Measurements from ENCODE around the gene HOXC5. TPM values are rescaled to one million over a fixed set of nuclear protein-coding genes. Genes with fewer than 3 reads are reported as not detected.

Gene HOXC5
- total and polyA plus RNA-seq, 9 donors = 0.54 to 1.6 (median 1.0) TPM

GRCh38 chr12:54020591-54021405 is 12.1 kb upstream of the HOXC5 start:
- Histone ChIP-seq H3K9me3 (replicated peaks; ENCODE audit: control insufficient read depth, low read depth, low read length) (no peaks in the 10 kb centered on the region), H3K4me1 (ENCODE audit: control insufficient read depth, insufficient read depth, low read length) (peaks cover 79% of the 10 kb centered on the region), H3K27me3 (ENCODE audit: control insufficient read depth, insufficient read depth, low read length) (peaks cover 61% of the 10 kb centered on the region), H3K36me3 (ENCODE audit: control insufficient read depth, insufficient read depth, low read length) (no peaks in the 10 kb centered on the region), H3K27ac (ENCODE audit: low read length) (peak overlapping the region; percentile 100), H3K4me3 (ENCODE audit: low read length) (peak overlapping the region; percentile 86)
- WGBS (ENCODE audit: insufficient coverage) = 15% methylated on average over 11 of the region's 23 CpGs
- DNase-seq = peak; percentile 52

GRCh38 chr12:54021432-54022013 is 11.3 kb upstream of the HOXC5 start:
- Histone ChIP-seq H3K27me3 (ENCODE audit: control insufficient read depth, insufficient read depth, low read length) (peaks cover 59% of the 10 kb centered on the region), H3K4me3 (ENCODE audit: low read length) (peak overlapping the region; percentile 86), H3K4me1 (ENCODE audit: control insufficient read depth, insufficient read depth, low read length) (peaks cover 80% of the 10 kb centered on the region), H3K27ac (ENCODE audit: low read length) (peak overlapping the region; percentile 100), H3K36me3 (ENCODE audit: control insufficient read depth, insufficient read depth, low read length) (no peaks in the 10 kb centered on the region), H3K9me3 (replicated peaks; ENCODE audit: control insufficient read depth, low read depth, low read length) (no peaks in the 10 kb centered on the region)
- WGBS (ENCODE audit: insufficient coverage) = 75% methylated on average over 2 of the region's 16 CpGs
- peak; percentile 48 for DNase-seq

- Histone ChIP-seq H3K27me3 (ENCODE audit: control insufficient read depth, insufficient read depth, low read length) (peaks cover 56% of the 10 kb centered on the region), H3K9me3 (replicated peaks; ENCODE audit: control insufficient read depth, low read depth, low read length) (no peaks in the 10 kb centered on the region), H3K4me3 (ENCODE audit: low read length) (no peak overlapping the region), H3K36me3 (ENCODE audit: control insufficient read depth, insufficient read depth, low read length) (no peaks in the 10 kb centered on the region), H3K4me1 (ENCODE audit: control insufficient read depth, insufficient read depth, low read length) (peaks cover 91% of the 10 kb centered on the region), H3K27ac (ENCODE audit: low read length) (peak overlapping the region; percentile 100)
- DNase-seq = no peak
- 41% methylated on average over 2 of the region's 8 CpGs for WGBS (ENCODE audit: insufficient coverage)
Measured at GRCh38 chr12:54022960-54023884, 9.6 kb upstream of the HOXC5 start.

GRCh38 chr12:54024127-54024526 is 8.7 kb upstream of the HOXC5 start:
- WGBS (ENCODE audit: insufficient coverage) = 40% methylated on average over 13 of the region's 17 CpGs
- Histone ChIP-seq H3K27ac (ENCODE audit: low read length) (peak overlapping the region; percentile 100), H3K4me3 (ENCODE audit: low read length) (peak overlapping the region; percentile 27), H3K9me3 (replicated peaks; ENCODE audit: control insufficient read depth, low read depth, low read length) (no peaks in the 10 kb centered on the region), H3K4me1 (ENCODE audit: control insufficient read depth, insufficient read depth, low read length) (peaks cover 93% of the 10 kb centered on the region), H3K27me3 (ENCODE audit: control insufficient read depth, insufficient read depth, low read length) (peaks cover 54% of the 10 kb centered on the region), H3K36me3 (ENCODE audit: control insufficient read depth, insufficient read depth, low read length) (peaks cover 2% of the 10 kb centered on the region)
- peak; percentile 48 for DNase-seq

GRCh38 chr12:54024581-54025305 is 8.1 kb upstream of the HOXC5 start:
- WGBS (ENCODE audit: insufficient coverage) = no CpG with 5 or more reads among the region's 5 CpGs
- H3K36me3 ChIP-seq (ENCODE audit: control insufficient read depth, insufficient read depth, low read length) = peaks cover 6% of the 10 kb centered on the region
- peaks cover 93% of the 10 kb centered on the region for H3K4me1 ChIP-seq (ENCODE audit: control insufficient read depth, insufficient read depth, low read length)
- peak; percentile 34 for DNase-seq
- peaks cover 54% of the 10 kb centered on the region for H3K27me3 ChIP-seq (ENCODE audit: control insufficient read depth, insufficient read depth, low read length)
- peak overlapping the region; percentile 100 for H3K27ac ChIP-seq (ENCODE audit: low read length)
- H3K4me3 ChIP-seq (ENCODE audit: low read length) = peak overlapping the region; percentile 27
- H3K9me3 ChIP-seq (replicated peaks; ENCODE audit: control insufficient read depth, low read depth, low read length) = no peaks in the 10 kb centered on the region

- 34% methylated on average over 4 of the region's 7 CpGs for WGBS (ENCODE audit: insufficient coverage)
- Histone ChIP-seq H3K9me3 (replicated peaks; ENCODE audit: control insufficient read depth, low read depth, low read length) (no peaks in the 10 kb centered on the region), H3K27me3 (ENCODE audit: control insufficient read depth, insufficient read depth, low read length) (peaks cover 53% of the 10 kb centered on the region), H3K4me1 (ENCODE audit: control insufficient read depth, insufficient read depth, low read length) (peaks cover 87% of the 10 kb centered on the region), H3K36me3 (ENCODE audit: control insufficient read depth, insufficient read depth, low read length) (peaks cover 10% of the 10 kb centered on the region), H3K27ac (ENCODE audit: low read length) (peak overlapping the region; percentile 100), H3K4me3 (ENCODE audit: low read length) (peak overlapping the region; percentile 4)
- DNase-seq = no peak
Measured at GRCh38 chr12:54025499-54026405, 7.1 kb upstream of the HOXC5 start.

GRCh38 chr12:54026640-54027441 is 6.0 kb upstream of the HOXC5 start:
- Histone ChIP-seq H3K4me1 (ENCODE audit: control insufficient read depth, insufficient read depth, low read length) (peaks cover 87% of the 10 kb centered on the region), H3K27me3 (ENCODE audit: control insufficient read depth, insufficient read depth, low read length) (peaks cover 46% of the 10 kb centered on the region), H3K9me3 (replicated peaks; ENCODE audit: control insufficient read depth, low read depth, low read length) (no peaks in the 10 kb centered on the region), H3K27ac (ENCODE audit: low read length) (peak overlapping the region; percentile 100), H3K36me3 (ENCODE audit: control insufficient read depth, insufficient read depth, low read length) (peaks cover 16% of the 10 kb centered on the region), H3K4me3 (ENCODE audit: low read length) (no peak overlapping the region)
- 34% methylated on average over 5 of the region's 22 CpGs for WGBS (ENCODE audit: insufficient coverage)
- DNase-seq = no peak

- no peak for DNase-seq
- peaks cover 88% of the 10 kb centered on the region for H3K4me1 ChIP-seq (ENCODE audit: control insufficient read depth, insufficient read depth, low read length)
- H3K4me3 ChIP-seq (ENCODE audit: low read length) = no peak overlapping the region
- peaks cover 51% of the 10 kb centered on the region for H3K27me3 ChIP-seq (ENCODE audit: control insufficient read depth, insufficient read depth, low read length)
- peaks cover 20% of the 10 kb centered on the region for H3K36me3 ChIP-seq (ENCODE audit: control insufficient read depth, insufficient read depth, low read length)
- 55% methylated on average over 1 of the region's 3 CpGs for WGBS (ENCODE audit: insufficient coverage)
- H3K27ac ChIP-seq (ENCODE audit: low read length) = peak overlapping the region; percentile 100
- no peaks in the 10 kb centered on the region for H3K9me3 ChIP-seq (replicated peaks; ENCODE audit: control insufficient read depth, low read depth, low read length)
Measured at GRCh38 chr12:54027442-54027786, 5.4 kb upstream of the HOXC5 start.
